Astrocyte (in vitro differentiated cells and primary cell): ENCODE data around the gene ASMTL. TPM values are rescaled to one million over a fixed set of nuclear protein-coding genes. Genes with fewer than 3 reads are reported as not detected.

Source experiments
- DNase-seq: peaks from one replicate; pipeline ENCODE4 v3.0.0-alpha.2; 2010; ENCODE audit warnings: low read depth
- FAIRE-seq: peaks from 2 replicates; lab custom pipeline; 2011; peaks lifted over from hg19 to GRCh38; lab: Jason Lieb, UNC
- H2AFZ ChIP-seq: 2 replicates; pipeline ENCODE4 v1.6.0; 2012; ENCODE audit warnings: low read depth, low read length, inconsistent platforms
- H3K27ac ChIP-seq: 2 replicates; pipeline ENCODE4 v1.5.1; 2011; ENCODE audit warnings: low read depth, low read length, inconsistent platforms
- H3K27me3 ChIP-seq: 2 replicates; pipeline ENCODE4 v1.6.0; 2011; ENCODE audit warnings: low read length, inconsistent platforms; ENCODE audit not compliant: insufficient read depth
- H3K36me3 ChIP-seq: 2 replicates; pipeline ENCODE4 v1.5.1; 2011; ENCODE audit warnings: low read length, inconsistent platforms; ENCODE audit not compliant: insufficient read depth
- H3K4me1 ChIP-seq: 2 replicates; pipeline ENCODE4 v1.5.1; 2011; ENCODE audit warnings: low read length, inconsistent platforms; ENCODE audit not compliant: insufficient read depth
- H3K4me2 ChIP-seq: 2 replicates; pipeline ENCODE4 v1.6.0; 2012; ENCODE audit warnings: low read length, inconsistent platforms
- H3K4me3 ChIP-seq: 2 replicates; pipeline ENCODE4 v1.5.1; 2011; ENCODE audit warnings: low read depth, mild to moderate bottlenecking, low read length, inconsistent platforms; ENCODE audit not compliant: insufficient read depth
- H3K79me2 ChIP-seq: 2 replicates; pipeline ENCODE4 v1.6.0; 2012; ENCODE audit warnings: mild to moderate bottlenecking, low read length, inconsistent platforms; ENCODE audit not compliant: insufficient read depth
- H3K9ac ChIP-seq: 2 replicates; pipeline ENCODE4 v1.6.0; 2012; ENCODE audit warnings: mild to moderate bottlenecking, low read length, inconsistent platforms
- H3K9me3 ChIP-seq: 2 replicates; pipeline ENCODE4 v1.5.1; 2012; ENCODE audit warnings: low read depth, mild to moderate bottlenecking, low read length, inconsistent platforms; ENCODE audit not compliant: insufficient read depth
- H4K20me1 ChIP-seq: 2 replicates; pipeline ENCODE4 v1.6.0; 2012; ENCODE audit warnings: low read length, inconsistent platforms; ENCODE audit not compliant: insufficient read depth
- H3K27ac Mint-ChIP-seq: one replicate; pipeline ENCODE4 v1.8.0; 2021; ENCODE audit warnings: mild to moderate bottlenecking, mixed read lengths; ENCODE audit not compliant: unreplicated experiment
- H3K27me3 Mint-ChIP-seq: one replicate; pipeline ENCODE4 v1.8.0; 2021; ENCODE audit warnings: low read depth, mixed read lengths; ENCODE audit not compliant: unreplicated experiment
- H3K36me3 Mint-ChIP-seq: one replicate; pipeline ENCODE4 v1.8.0; 2021; ENCODE audit warnings: low read depth, mixed read lengths; ENCODE audit not compliant: unreplicated experiment
- H3K4me1 Mint-ChIP-seq: one replicate; pipeline ENCODE4 v1.8.0; 2021; ENCODE audit warnings: low read depth, mixed read lengths; ENCODE audit not compliant: unreplicated experiment
- H3K4me3 Mint-ChIP-seq: one replicate; pipeline ENCODE4 v1.8.0; 2021; ENCODE audit warnings: mild to moderate bottlenecking, moderate library complexity, mixed read lengths; ENCODE audit not compliant: unreplicated experiment
- H3K9me3 Mint-ChIP-seq: one replicate; pipeline ENCODE4 v1.8.0; 2021; ENCODE audit warnings: mild to moderate bottlenecking, mixed read lengths; ENCODE audit not compliant: unreplicated experiment
- EZH2 ChIP-seq: IDR thresholded peaks from 2 replicates; pipeline ENCODE4 v1.6.1; 2012; ENCODE audit warnings: mild to moderate bottlenecking, low read length, inconsistent platforms; ENCODE audit not compliant: insufficient read depth
- total RNA-seq: library from RNA; stranded (reverse); gene quantifications from 2 replicates; pipeline ENCODE4 v1.2.1, GENCODE V29; 2021
- TF ChIP-seq, protein P1 (sequence below): IDR thresholded peaks from 2 replicates; pipeline ENCODE4 v1.5.1; 2011; ENCODE audit warnings: low read depth, mild to moderate bottlenecking, inconsistent platforms, low read length, moderate library complexity; ENCODE audit not compliant: insufficient read depth

Gene ASMTL
- total RNA-seq, 1 donor from 2014 or later = 22.1 TPM

GRCh38 chrX:1486749-1487361 lies 34.1 kb upstream of the ASMTL start:
- H3K27ac ChIP-seq = no peak overlapping the region
- TF ChIP-seq, protein P1, sequence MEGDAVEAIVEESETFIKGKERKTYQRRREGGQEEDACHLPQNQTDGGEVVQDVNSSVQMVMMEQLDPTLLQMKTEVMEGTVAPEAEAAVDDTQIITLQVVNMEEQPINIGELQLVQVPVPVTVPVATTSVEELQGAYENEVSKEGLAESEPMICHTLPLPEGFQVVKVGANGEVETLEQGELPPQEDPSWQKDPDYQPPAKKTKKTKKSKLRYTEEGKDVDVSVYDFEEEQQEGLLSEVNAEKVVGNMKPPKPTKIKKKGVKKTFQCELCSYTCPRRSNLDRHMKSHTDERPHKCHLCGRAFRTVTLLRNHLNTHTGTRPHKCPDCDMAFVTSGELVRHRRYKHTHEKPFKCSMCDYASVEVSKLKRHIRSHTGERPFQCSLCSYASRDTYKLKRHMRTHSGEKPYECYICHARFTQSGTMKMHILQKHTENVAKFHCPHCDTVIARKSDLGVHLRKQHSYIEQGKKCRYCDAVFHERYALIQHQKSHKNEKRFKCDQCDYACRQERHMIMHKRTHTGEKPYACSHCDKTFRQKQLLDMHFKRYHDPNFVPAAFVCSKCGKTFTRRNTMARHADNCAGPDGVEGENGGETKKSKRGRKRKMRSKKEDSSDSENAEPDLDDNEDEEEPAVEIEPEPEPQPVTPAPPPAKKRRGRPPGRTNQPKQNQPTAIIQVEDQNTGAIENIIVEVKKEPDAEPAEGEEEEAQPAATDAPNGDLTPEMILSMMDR = no peak
- no peak for TF ChIP-seq EZH2
- FAIRE-seq (no peak), DNase-seq (no peak)
- no peaks in the 10 kb centered on the region for H3K79me2 ChIP-seq
- no peak overlapping the region for H3K4me3 ChIP-seq
- no peak overlapping the region for H3K27ac Mint-ChIP-seq
- no peaks in the 10 kb centered on the region for H3K36me3 ChIP-seq
- peaks cover 19% of the 10 kb centered on the region for H3K9me3 Mint-ChIP-seq
- H2AFZ ChIP-seq = no peak overlapping the region
- H4K20me1 ChIP-seq = no peaks in the 10 kb centered on the region
- no peak overlapping the region for H3K4me3 Mint-ChIP-seq
- H3K36me3 Mint-ChIP-seq = peaks cover 3% of the 10 kb centered on the region
- no peaks in the 10 kb centered on the region for H3K27me3 ChIP-seq
- H3K4me2 ChIP-seq = no peak overlapping the region
- no peaks in the 10 kb centered on the region for H3K9me3 ChIP-seq
- H3K9ac ChIP-seq = no peak overlapping the region
- no peaks in the 10 kb centered on the region for H3K4me1 Mint-ChIP-seq
- no peaks in the 10 kb centered on the region for H3K4me1 ChIP-seq
- H3K27me3 Mint-ChIP-seq = no peaks in the 10 kb centered on the region

DNA sequence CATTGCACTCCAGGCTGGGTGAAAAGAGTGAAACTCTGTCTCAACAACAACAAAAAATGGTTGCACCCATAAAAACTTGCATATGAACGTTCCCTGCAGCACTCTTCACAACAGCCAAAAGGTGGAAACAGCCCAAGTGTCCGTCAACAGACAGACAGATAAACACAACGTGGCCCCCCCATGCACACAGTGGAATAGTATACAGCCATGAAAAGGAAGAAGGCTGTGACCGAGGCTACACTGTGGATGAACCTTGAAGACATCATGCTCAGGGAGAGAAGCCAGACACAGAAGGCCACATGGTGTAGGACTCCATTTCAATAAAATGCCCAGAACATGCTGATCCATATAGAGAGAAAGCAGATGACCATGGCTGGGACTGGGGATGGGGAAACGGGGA lies 33.5 kb upstream of the ASMTL start:
- TF ChIP-seq EZH2 = no peak
- TF ChIP-seq, protein P1 = no peak
- Mint-ChIP-seq H3K27me3 (no peaks in the 10 kb centered on the region), H3K27ac (no peak overlapping the region), H3K4me3 (no peak overlapping the region), H3K36me3 (peaks cover 3% of the 10 kb centered on the region), H3K4me1 (no peaks in the 10 kb centered on the region), H3K9me3 (peaks cover 22% of the 10 kb centered on the region)
- H3K4me2 ChIP-seq = no peak overlapping the region
- H3K4me3 ChIP-seq = no peak overlapping the region
- DNase-seq (no peak), FAIRE-seq (no peak)
- no peaks in the 10 kb centered on the region for H3K36me3 ChIP-seq
- no peak overlapping the region for H2AFZ ChIP-seq
- H4K20me1 ChIP-seq = no peaks in the 10 kb centered on the region
- no peak overlapping the region for H3K9ac ChIP-seq
- no peaks in the 10 kb centered on the region for H3K4me1 ChIP-seq
- H3K27me3 ChIP-seq = no peaks in the 10 kb centered on the region
- H3K27ac ChIP-seq = no peak overlapping the region
- no peaks in the 10 kb centered on the region for H3K9me3 ChIP-seq
- no peaks in the 10 kb centered on the region for H3K79me2 ChIP-seq

GRCh38 chrX:1485033-1485432 lies 32.3 kb upstream of the ASMTL start:
- no peak overlapping the region for H3K4me2 ChIP-seq
- FAIRE-seq (no peak), DNase-seq (no peak)
- H3K27me3 ChIP-seq = no peaks in the 10 kb centered on the region
- Mint-ChIP-seq H3K27me3 (no peaks in the 10 kb centered on the region), H3K27ac (no peak overlapping the region), H3K4me3 (no peak overlapping the region), H3K4me1 (peaks cover 1% of the 10 kb centered on the region), H3K9me3 (peaks cover 26% of the 10 kb centered on the region), H3K36me3 (peaks cover 3% of the 10 kb centered on the region)
- no peaks in the 10 kb centered on the region for H3K36me3 ChIP-seq
- no peak overlapping the region for H3K27ac ChIP-seq
- H3K9ac ChIP-seq = no peak overlapping the region
- no peaks in the 10 kb centered on the region for H3K4me1 ChIP-seq
- no peaks in the 10 kb centered on the region for H4K20me1 ChIP-seq
- TF ChIP-seq, protein P1 = no peak
- TF ChIP-seq EZH2 = no peak
- no peaks in the 10 kb centered on the region for H3K79me2 ChIP-seq
- no peak overlapping the region for H2AFZ ChIP-seq
- no peaks in the 10 kb centered on the region for H3K9me3 ChIP-seq
- H3K4me3 ChIP-seq = no peak overlapping the region
